ENCODE measurements around the gene EPHA5. TPM values are rescaled to one million over a fixed set of nuclear protein-coding genes. Genes with fewer than 3 reads are reported as not detected.
"Not testable (repeated sequence)": the region's sequence is repeated elsewhere in the genome, so short reads cannot be mapped to it uniquely, and the experiment has no call there.

Gene EPHA5
- total RNA-seq, 6 experiments from 2014 or later: not detected

GRCh38 chr4:65337371-65337770 is 332.9 kb downstream of the EPHA5 start:
- intact Hi-C loops (cut with DNase I): no loop called here
- Histone ChIP-seq H3K36me3 (no peaks in the 10 kb centered on the region), H3K4me1 (no peaks in the 10 kb centered on the region), H3K9me3 (no peaks in the 10 kb centered on the region), H3K4me3 (no peak overlapping the region), H3K27ac (no peak overlapping the region), H3K27me3 (no peaks in the 10 kb centered on the region)
- DNase-seq (no peak), ATAC-seq (no peak)
- 48% methylated on average over 1 of the region's 1 CpG for WGBS (ENCODE audit: insufficient coverage, low coverage, low lambda C conversion rate, missing lambda C conversion rate)
- TF ChIP-seq POLR2A (IDR thresholded peaks at IDR 0.05): no peak
- TF ChIP-seq CTCF (IDR thresholded peaks at IDR 0.05): no peak

GRCh38 chr4:65336465-65336864 is 333.8 kb downstream of the EPHA5 start:
- H3K9me3 ChIP-seq: no peaks in the 10 kb centered on the region
- TF ChIP-seq CTCF (IDR thresholded peaks at IDR 0.05) (no peak), POLR2A (IDR thresholded peaks at IDR 0.05) (no peak)
- intact Hi-C loops (cut with DNase I): no loop called here
- no peak overlapping the region for H3K27ac ChIP-seq
- no peak overlapping the region for H3K4me3 ChIP-seq
- no peaks in the 10 kb centered on the region for H3K27me3 ChIP-seq
- DNase-seq (no peak), ATAC-seq (no peak)
- no peaks in the 10 kb centered on the region for H3K4me1 ChIP-seq
- 27% methylated on average over 1 of the region's 1 CpG for WGBS (ENCODE audit: insufficient coverage, low coverage, low lambda C conversion rate, missing lambda C conversion rate)
- H3K36me3 ChIP-seq: no peaks in the 10 kb centered on the region

GRCh38 chr4:65316534-65316933 is 353.8 kb downstream of the EPHA5 start:
- no peak for TF ChIP-seq CTCF (IDR thresholded peaks at IDR 0.05)
- TF ChIP-seq POLR2A (IDR thresholded peaks at IDR 0.05): no peak
- intact Hi-C loops (cut with DNase I): no loop called here
- Histone ChIP-seq H3K27me3 (no peaks in the 10 kb centered on the region), H3K9me3 (no peaks in the 10 kb centered on the region), H3K36me3 (no peaks in the 10 kb centered on the region), H3K4me1 (no peaks in the 10 kb centered on the region), H3K4me3 (no peak overlapping the region), H3K27ac (no peak overlapping the region)
- DNase-seq: no peak
- no peak for ATAC-seq
- 60% methylated on average over 4 of the region's 4 CpGs for WGBS (ENCODE audit: insufficient coverage, low coverage, low lambda C conversion rate, missing lambda C conversion rate)

- DNase-seq: no peak
- Histone ChIP-seq H3K4me3 (no peak overlapping the region), H3K4me1 (no peaks in the 10 kb centered on the region), H3K36me3 (no peaks in the 10 kb centered on the region), H3K9me3 (no peaks in the 10 kb centered on the region), H3K27ac (no peak overlapping the region), H3K27me3 (no peaks in the 10 kb centered on the region)
- ATAC-seq: no peak
- WGBS (ENCODE audit: insufficient coverage, low coverage, low lambda C conversion rate, missing lambda C conversion rate): 50% methylated on average over 3 of the region's 3 CpGs
- no peak for TF ChIP-seq CTCF (IDR thresholded peaks at IDR 0.05)
- no peak for TF ChIP-seq POLR2A (IDR thresholded peaks at IDR 0.05)
- intact Hi-C loops (cut with DNase I): no loop called here
These were observed 359.2 kb downstream of the EPHA5 start for GRCh38 chr4:65311120-65311519.

GRCh38 chr4:65310586-65310985 is 359.7 kb downstream of the EPHA5 start:
- Histone ChIP-seq H3K36me3 (no peaks in the 10 kb centered on the region), H3K27me3 (no peaks in the 10 kb centered on the region), H3K4me1 (no peaks in the 10 kb centered on the region), H3K4me3 (no peak overlapping the region), H3K27ac (no peak overlapping the region), H3K9me3 (no peaks in the 10 kb centered on the region)
- intact Hi-C loops (cut with DNase I): no loop called here
- DNase-seq: no peak
- ATAC-seq: no peak
- 36% methylated on average over 1 of the region's 1 CpG for WGBS (ENCODE audit: insufficient coverage, low coverage, low lambda C conversion rate, missing lambda C conversion rate)
- TF ChIP-seq POLR2A (IDR thresholded peaks at IDR 0.05): no peak
- no peak for TF ChIP-seq CTCF (IDR thresholded peaks at IDR 0.05)

- ATAC-seq; H3K27me3 ChIP-seq; H3K27ac ChIP-seq; H3K36me3 ChIP-seq; intact Hi-C loops (cut with DNase I); H3K4me3 ChIP-seq; DNase-seq; H3K4me1 ChIP-seq; H3K9me3 ChIP-seq: not testable (repeated sequence)
- 56% methylated on average over 8 of the region's 8 CpGs for WGBS (ENCODE audit: insufficient coverage, low coverage, low lambda C conversion rate, missing lambda C conversion rate)
These were observed 361.7 kb downstream of the EPHA5 start for GRCh38 chr4:65308626-65309025.
